GM21717 (cell line): Measurements from ENCODE around the gene RYK.
"Not testable (repeated sequence)": the region's sequence is repeated elsewhere in the genome, so short reads cannot be mapped to it uniquely, and the experiment has no call there.

ENCODE experiments used
- ATAC-seq: cut with Tn5 transposase; IDR thresholded peaks from one replicate; pipeline ENCODE4 v1.9.1; 2021; ENCODE audit warnings: mild to moderate bottlenecking, moderate library complexity; ENCODE audit not compliant: unreplicated experiment

RYK gene

GRCh38 chr3:134250717-134251220, at the start of gene RYK:
Gene RYK (minus strand): TSS chr3:134250859. CDS start chr3:134250654, 205 bp downstream.
- peak; percentile 74 for ATAC-seq

- no peak for ATAC-seq
These were observed 49.2 kb upstream of the RYK start for GRCh38 chr3:134299888-134300206.

GRCh38 chr3:134299185-134299887, 48.7 kb upstream of the RYK start:
- ATAC-seq: no peak

DNA sequence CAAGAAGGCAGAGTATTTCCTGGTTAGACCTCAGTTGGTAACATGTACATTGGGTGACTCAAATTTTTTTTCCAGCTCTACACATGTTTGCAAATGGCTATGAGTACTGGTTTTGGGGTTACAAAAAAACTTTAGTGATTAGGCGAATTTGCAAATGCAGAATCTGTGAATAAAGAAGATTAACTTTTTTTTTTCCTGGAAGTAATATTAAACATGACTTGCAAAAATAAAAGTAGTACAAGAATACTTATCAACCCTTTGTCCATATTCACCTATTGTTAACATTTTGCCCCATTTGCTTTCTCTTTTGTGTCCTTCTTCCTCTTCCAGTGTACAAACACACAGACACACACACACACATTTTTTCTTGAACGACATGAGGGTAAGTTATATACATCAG, 47.6 kb upstream of the RYK start:
- ATAC-seq: no peak

GRCh38 chr3:134296616-134297015, 46.0 kb upstream of the RYK start:
- ATAC-seq: no peak

GRCh38 chr3:134295930-134296329, 45.3 kb upstream of the RYK start:
- no peak for ATAC-seq

DNA sequence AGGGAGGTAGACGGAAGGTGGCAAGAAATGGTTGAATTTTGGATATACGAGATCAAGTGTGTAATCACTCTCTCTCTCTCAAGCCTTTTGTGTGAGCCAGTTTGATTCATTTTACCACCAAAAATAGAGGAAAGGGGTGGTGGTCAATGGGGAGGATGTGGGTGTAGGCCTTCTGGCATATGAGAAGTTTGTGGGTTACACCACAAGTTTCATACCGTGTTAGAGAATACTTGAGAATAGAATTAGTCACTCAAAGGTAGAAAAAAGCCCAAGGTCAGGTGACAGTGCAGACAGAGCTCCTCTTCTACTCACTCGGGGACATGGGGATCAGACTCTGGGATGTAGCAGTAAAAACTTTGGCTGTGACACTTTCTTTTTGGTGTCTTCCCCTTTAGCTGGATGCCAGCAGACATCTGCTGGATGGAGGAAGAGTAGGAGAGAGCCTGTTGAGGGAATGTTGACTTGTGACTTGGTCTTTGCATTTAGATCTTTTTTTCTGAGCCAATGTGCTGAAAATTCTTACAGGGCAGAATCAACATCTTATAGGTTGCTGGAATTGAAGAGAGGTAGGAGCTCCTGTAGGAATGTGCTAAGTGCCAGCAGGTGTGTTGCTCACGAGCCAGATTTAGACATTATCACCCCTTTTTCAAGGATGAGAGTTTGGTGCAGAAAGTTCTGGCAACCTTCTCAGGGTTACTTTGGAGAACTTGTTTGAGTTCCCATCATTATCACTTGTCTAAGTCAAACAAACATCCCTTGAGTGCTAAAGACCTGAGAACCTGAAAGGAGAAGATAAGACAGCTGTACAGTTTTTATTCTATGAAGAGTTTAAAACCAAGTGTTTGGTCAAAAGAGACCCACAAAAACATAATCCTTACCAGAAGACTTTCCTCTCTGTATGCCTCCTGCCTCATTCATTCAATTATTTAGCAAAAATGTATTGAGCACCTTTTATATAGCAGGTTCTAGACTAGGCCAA, 43.9 kb upstream of the RYK start:
- peak; percentile 100 for ATAC-seq

DNA sequence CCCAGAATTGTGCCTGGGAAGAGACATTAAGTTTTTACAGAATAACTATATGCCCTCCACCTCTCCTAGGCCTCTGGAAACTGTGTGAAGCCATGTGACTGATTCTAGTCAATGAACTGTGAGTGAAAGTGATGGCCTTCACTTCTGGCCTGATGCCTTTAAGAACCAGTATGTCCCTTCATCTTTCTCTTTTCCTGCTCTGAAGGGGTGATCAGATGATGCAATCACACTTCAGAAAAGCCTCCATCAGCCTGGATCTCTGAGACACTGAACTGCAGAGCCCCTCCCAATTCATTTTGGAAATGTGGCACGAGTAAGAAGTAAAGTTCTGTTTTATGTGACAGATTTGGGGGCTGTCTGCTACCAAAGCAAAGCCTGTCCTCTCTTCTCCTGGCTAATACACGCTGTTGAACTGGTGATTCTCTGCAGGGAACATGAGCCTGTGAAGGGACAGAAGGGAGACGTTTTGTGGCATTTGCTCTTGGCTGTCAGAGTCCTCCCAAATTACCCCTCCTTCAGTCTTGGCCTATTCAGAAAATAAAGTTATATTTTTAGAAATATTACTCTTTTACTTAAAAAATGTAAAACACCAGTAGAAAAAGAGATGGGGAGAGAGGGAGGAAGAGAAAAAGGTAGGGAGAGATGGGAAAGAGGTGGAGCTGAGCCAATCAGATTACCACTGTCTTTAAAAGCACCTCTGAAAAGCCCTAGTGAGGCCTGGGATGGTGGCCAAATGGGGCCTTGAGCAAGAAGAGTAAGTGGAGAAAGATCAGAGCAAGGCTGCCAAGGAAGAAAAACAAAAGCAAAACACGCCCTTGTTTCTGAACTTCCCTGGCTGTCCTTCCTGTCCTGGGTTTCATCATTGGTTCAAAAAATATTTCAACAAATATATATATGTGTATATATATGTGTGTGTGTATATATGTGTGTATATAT, 40.9 kb upstream of the RYK start:
- ATAC-seq: no peak

GRCh38 chr3:134287512-134287911, 36.9 kb upstream of the RYK start:
- ATAC-seq: no peak

DNA sequence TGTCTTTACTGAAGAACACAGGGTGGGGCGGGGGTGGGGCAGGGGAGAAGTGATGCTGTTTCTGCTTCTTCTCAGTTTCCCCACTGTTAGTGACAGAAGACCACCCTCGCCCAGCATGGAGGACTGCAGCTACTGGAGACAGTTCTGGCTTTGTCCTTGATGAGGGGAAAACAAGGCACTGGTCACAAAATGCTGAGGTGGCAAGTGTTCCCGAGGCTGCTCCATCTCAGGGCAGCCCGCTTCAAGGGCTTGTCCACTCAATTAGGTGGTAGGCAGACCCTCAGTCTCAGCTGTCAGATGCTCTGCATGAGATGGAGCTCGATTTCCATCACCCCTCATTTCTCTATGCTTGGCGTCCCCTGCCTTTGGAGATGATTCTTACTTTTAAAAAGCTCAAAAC, 33.8 kb upstream of the RYK start:
- ATAC-seq: no peak

DNA sequence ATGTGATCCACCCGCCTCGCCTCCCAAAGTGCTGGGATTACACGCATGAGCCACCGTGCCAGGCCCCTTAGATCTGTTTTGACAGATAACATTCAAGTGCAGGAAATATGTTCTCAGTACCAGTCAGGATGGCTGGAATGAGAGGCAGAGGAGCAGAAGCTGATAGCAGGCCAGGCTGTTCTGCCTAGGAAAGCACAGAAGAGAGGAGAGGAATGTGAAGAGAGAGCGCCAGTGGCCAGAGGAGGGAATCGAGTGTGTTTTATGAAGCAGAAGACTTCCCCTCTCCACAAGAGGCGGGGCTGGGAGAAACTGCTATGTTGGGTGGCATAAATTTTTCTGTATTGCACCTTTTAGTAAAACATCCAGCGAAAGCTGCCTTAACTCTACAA, 32.0 kb upstream of the RYK start:
- no peak for ATAC-seq

DNA sequence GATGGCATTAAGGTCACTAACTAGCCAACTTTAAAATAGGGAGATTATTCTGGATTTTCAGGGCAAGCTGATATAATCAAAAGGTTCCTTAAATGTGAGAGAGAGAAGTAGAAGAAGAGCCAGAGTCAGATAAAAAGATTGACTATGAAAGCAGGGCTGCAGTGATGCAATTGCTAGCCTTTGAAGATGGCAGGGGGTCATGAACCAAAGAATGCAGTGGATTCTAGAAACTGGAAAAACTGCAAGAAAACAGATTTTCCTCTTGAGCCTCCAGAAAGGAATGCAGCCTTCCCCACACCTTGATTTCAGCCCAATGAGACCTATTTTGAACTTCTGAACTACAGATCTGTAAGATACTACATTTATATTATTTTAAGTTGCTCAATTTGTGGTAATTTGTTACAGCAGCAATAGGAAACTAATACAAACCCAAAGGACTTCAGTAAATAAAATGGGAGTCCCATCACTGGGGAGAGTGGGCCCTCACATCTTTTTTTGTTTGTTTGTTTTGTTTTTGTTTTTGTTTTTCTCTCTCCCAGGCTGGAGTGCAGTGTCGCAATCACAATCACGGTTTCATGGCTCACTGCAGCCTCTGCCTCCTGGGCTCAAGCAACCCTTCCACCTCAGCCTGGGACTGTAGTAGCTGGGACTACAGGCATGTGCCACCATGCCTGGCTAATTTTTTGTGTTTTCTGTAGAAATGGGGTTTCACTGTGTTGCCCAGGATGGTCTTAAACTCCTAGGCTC, 31.4 kb upstream of the RYK start:
- no peak for ATAC-seq

GRCh38 chr3:134279466-134279865, 28.8 kb upstream of the RYK start:
- no peak for ATAC-seq

GRCh38 chr3:134277066-134277660, 26.5 kb upstream of the RYK start:
- no peak for ATAC-seq

GRCh38 chr3:134276086-134276485, 25.4 kb upstream of the RYK start:
- ATAC-seq: no peak

DNA sequence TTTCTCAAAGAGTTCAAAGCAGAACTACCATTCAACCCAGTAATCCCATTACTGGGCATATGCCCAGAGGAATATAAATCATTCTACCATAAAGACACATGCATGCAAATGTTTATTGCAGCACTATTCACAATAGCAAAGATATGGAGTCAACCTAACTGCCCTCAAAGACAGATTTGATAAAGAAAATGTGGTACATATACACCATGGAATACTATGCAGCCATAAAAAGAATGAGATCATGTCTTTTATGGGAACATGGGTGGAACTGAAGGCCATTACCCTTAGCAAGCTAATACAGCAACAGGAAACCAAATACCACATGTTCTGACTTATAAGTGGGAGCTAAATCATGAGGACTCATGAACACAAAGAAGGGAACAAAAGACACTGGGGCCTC, 24.5 kb upstream of the RYK start:
- not testable (repeated sequence) for ATAC-seq

DNA sequence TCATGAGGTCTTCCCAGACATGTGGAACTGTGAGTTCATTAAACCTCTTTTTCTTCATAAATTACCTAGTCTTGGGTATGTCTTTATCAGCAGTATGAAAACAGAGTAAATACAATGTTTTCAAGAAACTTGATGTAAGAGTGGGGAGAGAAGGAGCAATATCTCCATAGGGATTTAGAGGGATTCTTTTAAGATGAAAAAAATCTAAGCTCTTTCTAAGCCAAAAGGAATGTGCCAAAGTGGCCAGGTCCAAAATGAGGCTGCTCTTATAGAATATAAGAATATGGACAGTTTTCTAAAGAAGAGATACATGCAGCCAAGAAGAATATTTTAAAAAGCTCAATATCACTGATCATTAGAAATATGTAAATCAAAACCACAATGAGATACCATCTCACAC, 23.9 kb upstream of the RYK start:
- ATAC-seq: no peak

GRCh38 chr3:134267996-134268395, 17.3 kb upstream of the RYK start:
- no peak for ATAC-seq

- ATAC-seq: no peak
These were observed 10.3 kb upstream of the RYK start for GRCh38 chr3:134260987-134261386.
